GM21529 (cell line): Measurements from ENCODE around the gene SPTLC3.

ENCODE experiments used
- ATAC-seq: cut with Tn5 transposase; IDR thresholded peaks from one replicate; pipeline ENCODE4 v1.9.1; 2021; ENCODE audit not compliant: unreplicated experiment

The SPTLC3 gene

DNA sequence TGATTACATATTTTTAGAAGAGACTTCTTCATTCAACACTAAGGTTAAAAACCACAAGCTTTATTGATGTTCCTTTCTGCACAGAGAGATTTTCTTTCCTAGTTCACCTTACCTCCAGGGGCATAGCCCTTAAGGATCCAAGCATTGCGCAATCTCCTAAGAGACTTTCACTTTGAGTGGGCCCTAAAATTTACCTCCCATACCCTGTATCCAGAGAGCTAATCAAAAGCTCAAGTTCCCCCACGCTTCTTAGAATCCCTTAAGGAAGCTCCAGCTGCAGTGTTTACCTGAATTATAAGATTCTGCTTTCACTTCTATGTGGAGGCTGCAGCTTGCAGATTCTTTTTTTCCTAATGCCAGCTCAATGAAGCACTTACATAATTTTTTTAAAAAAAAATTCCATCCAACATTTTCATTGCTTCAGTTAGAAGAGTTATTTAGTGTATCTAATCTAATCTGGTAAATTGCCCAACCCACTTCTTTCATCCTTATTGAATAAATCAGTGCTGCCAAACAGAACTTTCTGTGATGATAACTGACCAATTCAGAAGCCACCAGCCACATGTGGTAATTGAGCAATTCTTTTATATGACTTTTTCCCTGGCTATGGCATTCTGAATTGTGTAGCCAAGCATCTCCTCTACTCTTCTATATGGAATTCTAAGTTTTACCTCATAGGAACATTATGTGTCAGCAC lies 24.6 kb upstream of the SPTLC3 start:
- ATAC-seq: no peak

DNA sequence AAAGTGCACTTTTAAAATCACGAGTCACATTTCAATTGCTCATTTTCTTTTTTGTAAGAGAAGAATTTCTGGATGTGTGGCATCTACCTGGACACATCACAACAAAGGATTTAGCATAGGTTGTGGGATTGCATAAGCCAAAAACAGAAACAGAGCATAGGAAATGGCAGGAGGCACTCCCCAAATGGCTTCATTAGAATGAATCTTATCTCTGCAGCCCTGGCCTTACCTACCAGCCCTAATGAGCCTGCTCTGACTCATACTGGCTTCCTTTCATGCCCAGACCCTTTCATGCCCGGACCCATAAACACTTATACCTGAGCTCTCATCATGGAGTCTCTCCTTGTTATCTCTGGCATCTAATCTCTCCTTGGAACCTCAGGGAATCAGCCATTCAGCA lies 23.9 kb upstream of the SPTLC3 start:
- ATAC-seq: no peak

DNA sequence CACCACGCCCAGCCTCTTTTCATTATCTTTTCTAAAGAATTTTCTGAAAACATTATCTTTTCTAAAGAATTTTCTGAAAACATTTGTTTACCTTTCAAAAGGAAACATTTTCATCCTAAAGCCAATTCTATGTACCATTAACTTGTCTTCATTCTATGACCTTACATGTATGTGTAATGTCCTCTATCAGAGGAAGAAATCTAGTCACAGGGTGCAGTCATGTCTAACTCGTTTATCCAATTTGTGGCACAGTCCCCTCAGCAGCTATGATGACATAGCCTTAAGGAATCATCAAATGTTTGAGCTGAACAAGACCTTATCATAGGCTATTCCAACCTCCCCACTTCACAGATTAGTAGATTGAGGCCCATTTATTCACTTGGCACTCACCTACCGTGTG lies 21.5 kb upstream of the SPTLC3 start:
- no peak for ATAC-seq

DNA sequence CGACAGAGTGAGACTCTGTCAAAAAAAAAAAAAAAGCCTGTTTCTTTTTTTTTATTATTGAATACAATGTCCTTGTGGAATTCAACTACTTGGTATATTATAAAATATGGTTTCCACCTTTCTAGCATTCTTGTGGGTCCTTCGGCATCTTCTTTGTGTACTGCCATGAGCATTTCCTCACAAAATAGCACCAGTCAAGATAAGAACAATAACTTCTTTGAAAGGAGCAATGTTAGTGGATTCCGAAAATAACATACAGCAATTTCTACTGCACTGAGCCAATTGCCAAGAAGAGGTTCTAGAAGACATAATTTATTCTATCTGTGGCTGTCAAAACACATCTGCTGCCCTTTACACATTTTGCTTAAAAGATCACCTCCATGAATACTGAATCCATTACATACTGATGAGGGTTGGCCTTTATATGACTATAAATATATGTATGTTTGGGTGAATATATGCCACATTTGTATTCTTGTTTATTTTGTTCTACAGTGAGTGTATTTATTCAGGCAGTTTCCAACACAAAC lies 19.1 kb upstream of the SPTLC3 start:
- no peak for ATAC-seq

DNA sequence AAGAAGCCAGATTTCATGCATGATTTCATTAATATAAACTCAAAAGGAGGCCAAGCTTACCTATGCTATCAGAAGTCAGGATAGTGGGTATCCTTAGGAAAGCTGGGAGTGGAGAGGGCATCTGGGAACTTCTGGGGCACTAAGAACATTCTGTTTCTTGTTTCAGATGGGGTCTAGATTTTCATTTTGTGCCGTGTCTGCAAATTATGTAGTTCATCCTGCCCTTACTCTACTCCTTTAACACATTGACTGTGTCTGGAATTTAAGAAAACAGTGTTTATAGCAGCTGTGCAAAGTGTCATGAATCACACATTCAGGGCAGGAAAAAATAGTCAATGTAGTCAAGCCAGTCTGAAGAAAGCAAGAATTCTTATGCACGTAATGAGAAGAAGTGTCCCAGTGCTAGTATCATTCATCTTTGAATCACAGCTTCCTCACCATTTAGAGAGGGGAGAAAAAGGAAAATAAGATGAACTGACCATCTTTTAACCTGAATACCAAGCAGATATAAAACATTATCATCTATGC lies 11.6 kb upstream of the SPTLC3 start:
- ATAC-seq: no peak

DNA sequence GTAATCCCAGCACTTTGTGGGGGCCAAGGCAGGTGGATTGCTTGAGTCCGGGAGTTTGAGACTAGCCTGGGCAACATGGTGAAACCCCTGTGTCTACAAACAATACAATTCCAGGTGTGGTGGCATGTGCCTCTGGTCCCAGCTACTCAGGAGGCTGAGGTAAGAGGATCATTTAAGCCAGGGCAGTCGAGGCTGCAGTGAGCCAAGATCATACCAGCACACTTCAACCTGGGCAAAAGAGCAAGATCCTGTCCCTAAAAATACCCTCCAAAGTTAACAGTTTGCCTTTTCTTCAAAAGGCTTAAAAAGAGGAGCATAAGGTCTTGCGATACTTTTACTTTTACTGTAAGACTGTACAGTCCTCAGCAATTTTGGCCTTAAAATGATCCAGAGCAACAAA lies 10.7 kb upstream of the SPTLC3 start:
- ATAC-seq: no peak

DNA sequence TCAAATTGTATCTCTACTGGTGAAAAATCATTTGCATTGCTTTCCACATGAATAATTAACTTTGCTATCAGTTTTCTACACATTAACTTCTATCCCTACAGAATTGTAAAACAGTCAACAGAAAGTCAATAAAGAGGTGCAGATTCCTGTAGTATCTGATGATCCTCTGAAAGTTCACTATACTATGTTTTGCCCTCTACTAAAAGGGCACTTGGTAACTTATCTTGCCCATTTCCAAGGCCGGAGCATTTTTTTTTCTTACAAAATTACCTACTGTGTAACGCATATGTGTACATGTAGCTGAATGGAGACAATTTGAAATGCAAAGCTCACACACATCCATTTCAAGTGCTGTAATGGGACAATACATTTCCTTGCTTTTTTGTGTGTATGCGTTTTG lies 9.6 kb upstream of the SPTLC3 start:
- ATAC-seq: no peak

DNA sequence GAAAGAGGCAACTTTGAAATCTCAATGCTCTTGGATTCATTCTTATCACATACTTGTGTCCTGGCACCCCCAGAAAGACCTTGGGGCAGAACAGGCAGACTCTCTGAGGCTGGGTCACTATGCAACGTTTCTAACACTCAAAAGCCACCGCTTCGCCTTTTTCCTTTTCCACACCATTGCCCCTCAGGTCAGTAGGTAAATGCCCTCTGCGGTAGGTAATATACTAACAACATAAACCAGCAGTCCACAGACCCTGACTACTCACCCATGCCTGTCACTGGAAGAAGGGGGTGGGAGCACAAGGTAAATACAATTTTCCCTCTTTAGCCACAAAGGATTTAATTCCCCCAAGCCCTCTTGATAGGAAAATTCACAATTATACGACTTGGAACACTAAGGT lies 6.5 kb upstream of the SPTLC3 start:
- ATAC-seq: no peak

DNA sequence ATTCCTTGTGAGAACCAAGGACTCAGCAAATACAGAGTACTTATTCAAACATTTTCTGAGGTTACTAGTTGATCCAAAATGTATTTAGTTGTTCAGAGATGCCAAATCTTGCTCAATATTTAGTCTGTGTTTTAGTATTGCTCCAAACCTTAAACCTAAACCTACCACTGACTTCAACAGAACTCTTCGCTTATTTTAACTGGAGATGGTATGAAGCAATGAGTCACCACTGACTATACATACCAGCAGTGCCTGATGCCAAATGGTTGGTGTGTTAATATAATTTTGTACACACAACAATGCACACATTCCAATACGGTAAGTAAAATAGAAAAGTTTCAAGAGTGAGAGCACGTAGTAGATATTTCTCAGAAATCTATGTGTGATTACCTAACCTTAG lies 1.9 kb upstream of the SPTLC3 start:
- no peak for ATAC-seq

DNA sequence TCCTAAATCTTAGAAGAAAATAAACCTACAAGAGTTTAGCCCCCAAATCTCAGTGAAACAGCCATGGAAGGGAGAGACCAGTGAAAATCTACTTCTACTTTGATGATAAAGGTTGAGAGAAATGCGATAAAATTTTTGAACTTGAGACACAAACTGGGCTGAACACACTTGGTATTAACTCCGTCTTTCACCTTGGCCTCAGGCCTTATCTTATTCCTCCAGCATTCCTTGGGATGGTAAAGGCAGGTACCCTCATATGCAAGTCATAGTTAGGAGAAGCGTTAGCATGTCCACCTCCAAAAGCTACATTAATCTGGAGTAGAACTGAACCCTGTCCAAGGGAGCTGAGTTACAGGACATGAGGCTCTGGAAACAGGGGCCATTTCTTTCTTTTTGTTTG lies 1.2 kb upstream of the SPTLC3 start:
- no peak for ATAC-seq

DNA sequence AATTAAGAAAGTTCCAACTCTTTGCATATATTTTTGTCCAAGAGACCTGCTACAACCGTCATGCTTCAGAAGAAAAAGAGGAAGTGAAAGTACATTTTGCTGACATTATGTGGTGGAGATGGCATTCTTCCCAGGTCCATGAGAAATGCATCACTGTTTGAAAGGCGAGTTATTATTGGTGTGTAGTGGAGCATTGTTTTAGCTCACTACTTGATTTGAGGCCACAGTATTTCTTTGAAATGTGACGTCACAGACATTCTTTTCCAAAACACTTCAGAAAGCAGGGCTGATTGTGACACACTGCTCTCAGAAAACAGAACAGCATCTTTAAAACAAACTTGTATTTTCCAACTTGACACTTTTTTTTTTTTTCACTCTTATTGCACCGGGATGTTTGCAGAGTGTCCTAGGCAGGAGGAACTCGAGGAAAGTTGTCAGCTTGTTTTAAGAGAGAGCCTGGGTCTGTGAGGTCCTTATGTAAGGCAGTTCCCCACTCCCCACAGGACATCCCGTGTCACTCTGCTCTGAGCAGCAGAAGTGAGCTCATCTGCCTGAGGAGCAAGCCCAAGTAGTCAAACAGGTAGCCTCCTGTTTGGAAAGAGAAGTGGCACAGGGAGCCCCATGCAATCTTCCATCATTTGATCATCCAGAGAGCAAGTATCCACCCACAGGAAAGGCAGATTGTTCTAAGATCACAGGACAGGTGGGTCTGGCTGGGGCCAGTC lies 1.1 kb downstream of the SPTLC3 start:
- ATAC-seq: peak; percentile 96

DNA sequence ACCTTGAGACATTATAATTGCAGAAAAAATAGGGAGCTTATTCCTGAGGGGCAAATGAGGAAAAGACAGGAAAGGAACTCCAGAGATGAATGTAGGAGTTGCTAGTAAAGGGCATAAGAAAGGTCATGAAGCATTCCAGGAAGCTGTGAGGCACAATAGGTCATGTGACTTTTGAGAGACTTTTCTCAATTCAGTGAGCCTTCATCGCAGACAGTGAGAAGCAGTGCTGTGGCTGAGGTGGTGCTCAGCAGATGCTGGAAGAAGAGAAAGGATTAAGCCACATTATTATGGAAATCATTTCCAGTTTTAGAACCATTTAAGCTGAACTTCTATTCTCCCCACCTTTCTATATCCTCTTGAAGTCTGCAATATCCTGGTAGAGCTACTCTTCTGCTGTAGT lies 4.1 kb downstream of the SPTLC3 start:
- no peak for ATAC-seq

DNA sequence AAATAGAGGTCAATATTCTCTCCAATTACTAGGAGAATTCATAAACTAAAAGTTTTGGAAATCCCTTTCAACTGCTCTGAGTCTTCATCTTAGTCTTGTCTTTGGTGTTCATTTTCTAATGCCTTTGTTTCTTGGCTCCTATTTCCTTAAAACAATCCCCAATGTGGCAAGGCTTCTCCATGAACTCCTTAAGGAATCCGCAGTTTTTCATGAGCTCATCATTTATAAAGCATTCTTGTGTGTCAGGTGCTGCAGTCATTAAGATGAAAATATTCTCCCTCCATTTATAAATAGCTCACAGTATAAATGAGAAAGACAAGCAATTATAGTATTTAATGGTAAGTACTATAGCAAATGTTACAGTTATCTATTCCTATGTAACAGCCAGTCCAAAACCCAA lies 4.6 kb downstream of the SPTLC3 start:
- no peak for ATAC-seq

DNA sequence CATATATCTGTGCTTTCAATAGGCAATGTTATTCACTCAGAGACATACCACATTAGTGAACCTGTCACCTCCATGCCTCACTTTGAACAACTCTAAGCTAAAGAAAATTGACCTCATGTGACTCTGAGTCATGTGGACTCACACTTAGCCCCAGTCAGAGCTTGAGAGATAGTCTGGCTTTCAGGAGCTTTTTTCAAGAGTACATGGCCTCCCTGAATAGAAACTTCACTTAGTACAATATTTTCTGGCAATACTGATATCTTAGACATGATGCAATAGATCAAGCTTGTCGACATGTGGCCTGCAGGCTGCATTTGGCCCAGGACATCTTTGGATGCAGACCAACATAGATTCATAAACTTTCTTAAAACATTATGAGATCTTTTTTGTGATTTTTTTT lies 8.5 kb downstream of the SPTLC3 start:
- ATAC-seq: no peak

DNA sequence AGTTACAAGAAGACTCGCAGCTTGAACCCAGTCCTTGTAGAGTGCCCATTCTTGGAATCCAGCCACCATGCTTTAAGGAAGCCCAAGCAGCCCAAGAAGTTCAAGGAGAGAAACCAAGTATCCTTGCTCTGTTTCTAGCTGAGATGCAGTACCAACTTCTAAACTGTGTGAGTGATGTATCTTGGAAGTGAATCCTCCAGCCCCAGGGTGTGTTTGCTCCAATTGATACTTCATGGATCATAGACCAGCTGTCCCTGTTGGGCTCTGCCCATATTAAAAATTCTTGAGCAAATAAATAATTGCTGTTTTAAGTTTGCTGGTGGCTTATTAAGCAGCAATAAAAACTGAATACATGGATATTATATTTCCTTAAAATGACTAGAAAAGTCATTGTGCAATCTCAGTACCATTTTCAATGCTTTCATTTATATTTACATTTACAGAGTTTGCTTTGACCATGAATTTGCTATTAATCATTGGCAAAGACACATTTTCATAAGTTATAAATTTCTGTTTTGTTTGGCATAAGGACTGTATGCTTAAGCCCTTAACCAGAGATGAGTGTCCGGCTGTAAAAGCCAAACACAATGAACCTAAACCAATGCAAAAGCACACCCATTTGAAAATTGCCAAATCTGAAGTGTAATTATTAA lies 9.2 kb downstream of the SPTLC3 start:
- no peak for ATAC-seq

DNA sequence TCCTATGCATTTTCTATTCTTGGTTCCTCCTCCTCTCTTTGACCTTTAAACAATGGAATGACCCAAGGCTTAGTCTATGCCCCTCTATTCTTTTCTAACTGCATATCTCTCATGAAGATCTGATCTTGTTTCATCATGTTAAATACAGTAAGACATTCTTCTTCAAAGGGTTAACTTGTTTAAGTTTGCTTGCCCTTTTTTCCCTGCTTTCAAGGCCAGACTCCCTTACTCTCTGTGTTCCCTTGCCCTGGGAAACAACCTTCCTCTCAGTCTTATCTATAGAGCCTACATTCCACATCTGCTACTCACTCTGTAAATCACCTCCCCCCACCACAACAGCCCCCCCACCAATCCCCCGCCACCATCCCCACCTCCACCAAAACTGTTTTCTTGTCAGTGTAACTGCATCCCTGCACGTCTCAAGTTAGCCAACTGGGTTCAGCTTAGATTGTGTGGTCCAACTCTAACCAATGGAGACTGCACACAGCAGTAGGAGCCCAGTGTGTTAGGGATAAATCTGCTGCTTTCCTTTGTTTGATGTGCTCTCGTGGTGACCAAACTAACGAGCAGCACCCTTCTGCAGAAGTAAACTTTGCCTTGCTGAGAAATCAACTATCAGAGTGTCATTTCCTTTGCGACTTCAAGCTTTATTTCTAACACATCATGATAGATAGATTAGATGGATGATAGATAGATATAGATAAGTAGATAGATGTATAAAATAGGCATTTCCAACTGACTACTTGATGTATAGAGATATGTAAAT lies 12.6 kb downstream of the SPTLC3 start:
- ATAC-seq: no peak

DNA sequence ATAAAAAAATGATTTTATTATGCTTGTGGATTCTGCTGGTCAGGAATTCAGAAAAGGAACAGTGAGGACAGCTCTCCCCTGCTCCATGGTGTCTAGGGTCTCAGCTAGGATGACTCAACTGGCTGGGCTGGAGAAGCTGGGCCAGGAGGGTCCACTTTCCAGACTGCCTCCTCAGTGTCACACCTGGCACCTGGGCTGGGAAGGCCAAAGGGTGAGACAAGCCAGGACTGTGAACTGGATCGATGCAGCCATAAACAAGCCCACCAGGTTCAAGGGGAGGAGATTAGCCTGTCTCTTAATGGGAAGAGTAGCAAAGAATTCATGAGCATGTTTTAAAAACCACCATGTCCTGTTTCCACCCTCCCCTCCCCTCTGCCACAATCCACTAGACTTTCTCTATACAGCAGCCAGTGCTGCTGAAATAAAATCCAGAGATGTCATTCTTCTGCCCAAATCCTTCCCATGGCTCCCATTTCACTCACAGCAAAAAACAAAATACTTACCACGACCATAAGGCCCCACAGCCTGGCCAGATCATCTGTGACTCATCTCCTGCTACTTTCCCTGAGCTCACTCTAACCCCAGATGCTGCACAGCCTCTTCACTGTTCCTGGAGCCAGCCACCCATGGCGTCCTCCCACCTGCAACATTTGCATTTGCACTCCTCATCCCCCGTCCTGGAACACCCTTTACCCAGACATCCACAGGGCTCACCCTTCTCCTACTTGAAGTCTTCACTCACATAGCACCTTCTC lies 13.8 kb downstream of the SPTLC3 start:
- no peak for ATAC-seq

DNA sequence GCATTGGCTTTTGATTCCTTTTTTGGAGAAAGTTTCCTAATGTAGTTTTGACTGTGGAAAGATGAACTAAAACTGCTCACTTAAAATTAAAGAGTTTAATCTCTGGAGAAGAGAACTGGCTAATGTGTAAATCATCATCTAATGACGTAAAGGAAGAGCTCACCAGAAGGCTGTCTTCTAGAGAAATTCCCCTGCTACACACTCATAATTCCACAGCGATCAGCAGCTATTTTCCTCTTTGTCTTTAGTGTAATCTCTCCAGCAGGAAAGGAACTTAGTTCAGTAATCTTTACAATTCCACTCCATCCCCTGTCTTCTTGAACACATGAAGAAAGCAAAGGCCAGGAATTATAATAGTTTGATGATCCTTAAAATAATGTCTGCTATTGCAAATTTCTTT lies 15.8 kb downstream of the SPTLC3 start:
- ATAC-seq: no peak

DNA sequence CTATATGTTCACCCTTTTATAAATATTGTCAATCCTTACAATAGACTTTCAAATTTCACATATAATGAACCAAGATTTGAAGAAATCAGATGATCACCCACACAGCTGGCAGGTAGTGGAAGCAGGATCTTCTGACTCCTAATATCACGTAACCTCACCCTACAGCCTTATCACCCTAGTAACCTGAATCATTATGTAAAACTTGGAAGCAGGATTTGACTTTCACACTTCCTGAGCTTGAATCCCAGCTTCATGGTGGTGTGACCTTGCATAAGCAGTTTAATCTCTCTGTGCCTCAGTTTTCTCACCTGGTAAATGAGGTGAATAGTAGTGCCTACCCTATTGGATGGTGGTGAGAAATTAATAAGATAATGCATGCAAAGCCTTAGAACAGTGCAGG lies 16.4 kb downstream of the SPTLC3 start:
- ATAC-seq: no peak

DNA sequence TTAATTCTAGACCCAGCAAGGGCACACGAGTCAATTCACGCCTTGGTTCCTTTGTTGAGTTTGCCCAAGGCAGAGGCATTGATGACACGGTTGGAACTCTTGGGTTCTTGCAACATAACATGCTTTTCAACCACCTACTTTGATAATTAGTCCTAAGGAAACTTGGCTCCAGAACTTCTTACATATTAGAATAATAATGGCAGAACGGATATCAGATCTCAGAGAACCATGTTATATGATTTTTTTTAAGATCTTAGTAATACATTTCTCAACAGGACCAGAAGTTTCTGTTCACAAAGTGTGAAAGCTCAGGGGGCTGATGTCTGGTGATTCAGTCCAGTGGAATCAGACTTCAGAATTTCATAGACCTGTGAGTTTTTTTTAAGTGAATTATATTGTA lies 19.2 kb downstream of the SPTLC3 start:
- ATAC-seq: no peak
